OCI-LY3 (cell line): ENCODE results near the gene TNS1.

Source experiments
- EZH2phosphoT487 ChIP-seq: fragments of 200-600 bp; shearing (Covaris generic); IDR thresholded peaks from 2 replicates; pipeline ENCODE4 v1.6.1; 2018; ENCODE audit warnings: antibody characterized with exemption, mixed run types, low read depth
- TF ChIP-seq, protein P1 (sequence below): fragments of 200-600, 300-600 bp; sonication (generic); IDR thresholded peaks from 2 replicates; pipeline ENCODE4 v1.5.1; 2014; ENCODE audit warnings: antibody characterized with exemption, low read length, low read depth

DNA sequence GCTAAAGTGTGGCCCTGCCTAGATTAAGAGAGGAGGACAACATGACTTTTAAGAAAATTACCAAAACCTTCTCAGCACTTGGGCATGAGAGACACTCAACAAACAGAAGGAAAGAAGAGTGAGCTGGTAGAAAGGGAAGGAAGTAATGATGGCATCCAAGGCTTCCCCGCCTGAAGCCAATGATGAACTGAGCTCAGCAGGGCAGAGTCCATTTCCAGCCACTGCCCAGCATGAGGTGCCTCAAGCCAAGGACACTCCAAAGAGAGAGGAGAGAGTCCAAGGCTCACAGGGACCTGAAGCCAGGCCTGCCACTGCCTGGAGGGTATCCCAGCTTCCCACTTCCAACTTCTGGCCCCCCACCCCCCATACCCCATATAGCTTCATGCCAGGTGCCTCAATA lies 9.5 kb upstream of the TNS1 start:
- TF ChIP-seq, protein P1, sequence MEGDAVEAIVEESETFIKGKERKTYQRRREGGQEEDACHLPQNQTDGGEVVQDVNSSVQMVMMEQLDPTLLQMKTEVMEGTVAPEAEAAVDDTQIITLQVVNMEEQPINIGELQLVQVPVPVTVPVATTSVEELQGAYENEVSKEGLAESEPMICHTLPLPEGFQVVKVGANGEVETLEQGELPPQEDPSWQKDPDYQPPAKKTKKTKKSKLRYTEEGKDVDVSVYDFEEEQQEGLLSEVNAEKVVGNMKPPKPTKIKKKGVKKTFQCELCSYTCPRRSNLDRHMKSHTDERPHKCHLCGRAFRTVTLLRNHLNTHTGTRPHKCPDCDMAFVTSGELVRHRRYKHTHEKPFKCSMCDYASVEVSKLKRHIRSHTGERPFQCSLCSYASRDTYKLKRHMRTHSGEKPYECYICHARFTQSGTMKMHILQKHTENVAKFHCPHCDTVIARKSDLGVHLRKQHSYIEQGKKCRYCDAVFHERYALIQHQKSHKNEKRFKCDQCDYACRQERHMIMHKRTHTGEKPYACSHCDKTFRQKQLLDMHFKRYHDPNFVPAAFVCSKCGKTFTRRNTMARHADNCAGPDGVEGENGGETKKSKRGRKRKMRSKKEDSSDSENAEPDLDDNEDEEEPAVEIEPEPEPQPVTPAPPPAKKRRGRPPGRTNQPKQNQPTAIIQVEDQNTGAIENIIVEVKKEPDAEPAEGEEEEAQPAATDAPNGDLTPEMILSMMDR: no peak
- TF ChIP-seq EZH2phosphoT487: no peak
